Testis (tissue), 3 donors: ENCODE data around the gene PTPRA. TPM values are rescaled to one million over a fixed set of nuclear protein-coding genes. Genes with fewer than 3 reads are reported as not detected.

ENCODE experiments used
- DNase-seq: peaks from one replicate; pipeline ENCODE4 v3.0.0-alpha.2; 2019
- H3K27ac ChIP-seq, 2 donors: fragments of 200-600 bp; sonication (generic); one replicate each; pipeline ENCODE4 v1.5.1; 2019
- H3K27me3 ChIP-seq: fragments of 200-600 bp; sonication (generic); one replicate; pipeline ENCODE4 v1.5.1; 2019
- H3K36me3 ChIP-seq: fragments of 200-600 bp; sonication (generic); one replicate; pipeline ENCODE4 v1.5.1; 2017; ENCODE audit warnings: low read depth; ENCODE audit errors: missing control alignments
- H3K4me1 ChIP-seq: fragments of 200-600 bp; sonication (generic); one replicate; pipeline ENCODE4 v1.5.1; 2019
- H3K4me3 ChIP-seq, 2 donors: fragments of 200-600 bp; sonication (generic); one replicate each; pipeline ENCODE4 v1.5.1; 2017 to 2019
- H3K9me3 ChIP-seq: fragments of 200-600 bp; sonication (generic); one replicate; pipeline ENCODE4 v1.5.1; 2017
- CTCF ChIP-seq, 3 experiments: fragments of 450-650 bp in 2 of 3; fragments of 200-600 bp in 1 of 3; sonication (generic) in 1 of 3; IDR thresholded peaks; one replicate each; pipeline ENCODE4 v1.5.1; 2016 to 2019; ENCODE audit warnings: antibody characterized with exemption in 3 of 3, mild to moderate bottlenecking in 2 of 3, moderate library complexity in 1 of 3
- POLR2A ChIP-seq: fragments of 450-650 bp; IDR thresholded peaks from one replicate; pipeline ENCODE4 v1.6.1; 2017; ENCODE audit warnings: antibody characterized with exemption, mild to moderate bottlenecking, moderate library complexity
- WGBS, 2 donors: methylation state at CpG; one replicate each; pipeline ENCODE4 v1.1.5; 2018; 5-methylcytosine and 5-hydroxymethylcytosine counted together
- intact Hi-C: fragments of 100-400 bp; cut with DNase I; formaldehyde crosslinking; loops from one replicate; pipeline ENCODE4 v1.15.1; 2023; ENCODE audit warnings: low total_unique reads
- polyA plus RNA-seq: library from polyadenylated mRNA; stranded (reverse); fragments of 350-450 nt; fragmentation: Illumina TruSeq; extraction: RNeasy Lipid Tissue Mini Kit (QIAGEN cat#74804); gene quantifications from one replicate; pipeline ENCODE4 v1.2.3, GENCODE V29; 2014; ENCODE audit warnings: low read depth, low replicate concordance; ENCODE audit not compliant: insufficient read depth
- total RNA-seq, 2 donors: library from RNA; depleted of rRNA; stranded (reverse); fragments of >200 nt; gene quantifications; one replicate each; pipeline ENCODE4 v1.2.3, GENCODE V29; 2016

Gene PTPRA
- total and polyA plus RNA-seq, 3 donors from 2014 or later, result 52.0 to 83.8 (median 68.9) TPM

- TF ChIP-seq CTCF (IDR thresholded peaks at IDR 0.05), result no peak
- no peak for TF ChIP-seq POLR2A
- H3K27ac ChIP-seq, result no peak overlapping the region
- H3K36me3 ChIP-seq, result no peaks in the 10 kb centered on the region
- WGBS, 2 donors, result 77 to 83% methylated on average over 2 of the region's 2 CpGs
- H3K4me3 ChIP-seq, result no peak overlapping the region
- no peaks in the 10 kb centered on the region for H3K9me3 ChIP-seq
- DNase-seq, result no peak
- H3K27me3 ChIP-seq, result no peaks in the 10 kb centered on the region
- H3K4me1 ChIP-seq, result no peaks in the 10 kb centered on the region
- intact Hi-C loops, result no loop called here
These were observed 83.2 kb downstream of the PTPRA start for GRCh38 chr20:2956480-2956879.

GRCh38 chr20:2967841-2968240 is 94.6 kb downstream of the PTPRA start:
- H3K4me3 ChIP-seq, result no peak overlapping the region
- intact Hi-C loops, result no loop called here
- no peaks in the 10 kb centered on the region for H3K9me3 ChIP-seq
- no peak for DNase-seq
- 91 to 95% methylated on average over 3 of the region's 3 CpGs for WGBS, 2 donors
- no peaks in the 10 kb centered on the region for H3K4me1 ChIP-seq
- H3K36me3 ChIP-seq, result no peaks in the 10 kb centered on the region
- no peaks in the 10 kb centered on the region for H3K27me3 ChIP-seq
- H3K27ac ChIP-seq, result no peak overlapping the region
- TF ChIP-seq CTCF (IDR thresholded peaks at IDR 0.05), result no peak
- no peak for TF ChIP-seq POLR2A

- no peaks in the 10 kb centered on the region for H3K9me3 ChIP-seq
- intact Hi-C loops, result no loop called here
- TF ChIP-seq POLR2A (no peak), CTCF (IDR thresholded peaks at IDR 0.05) (no peak)
- DNase-seq, result peak; percentile 70
- no peak overlapping the region for H3K27ac ChIP-seq
- H3K4me3 ChIP-seq, result no peak overlapping the region
- no peaks in the 10 kb centered on the region for H3K36me3 ChIP-seq
- WGBS, 2 donors, result 60 to 62% methylated on average over 5 of the region's 5 CpGs
- H3K27me3 ChIP-seq, result no peaks in the 10 kb centered on the region
- H3K4me1 ChIP-seq, result no peaks in the 10 kb centered on the region
These were observed 98.8 kb downstream of the PTPRA start for GRCh38 chr20:2972126-2972525.

GRCh38 chr20:2973574-2973973 is 100.3 kb downstream of the PTPRA start:
- 93 to 97% methylated on average over 3 of the region's 3 CpGs for WGBS, 2 donors
- DNase-seq, result no peak
- intact Hi-C loops, result no loop called here

More at GRCh38 chr20:2973574-2973973, 100.3 kb downstream of the PTPRA start:
- no peak overlapping the region for H3K27ac ChIP-seq
- no peak overlapping the region for H3K4me3 ChIP-seq
- H3K9me3 ChIP-seq, result no peaks in the 10 kb centered on the region
- H3K27me3 ChIP-seq, result no peaks in the 10 kb centered on the region
- TF ChIP-seq CTCF (IDR thresholded peaks at IDR 0.05) (no peak), POLR2A (no peak)
- H3K36me3 ChIP-seq, result no peaks in the 10 kb centered on the region
- no peaks in the 10 kb centered on the region for H3K4me1 ChIP-seq
